Measurements from ENCODE around the gene THSD7B. TPM values are rescaled to one million over a fixed set of nuclear protein-coding genes. Genes with fewer than 3 reads are reported as not detected.

Gene THSD7B
- total and polyA plus RNA-seq, 7 donors = 0.03 to 0.67 (median 0.13) TPM; not detected in 1

DNA sequence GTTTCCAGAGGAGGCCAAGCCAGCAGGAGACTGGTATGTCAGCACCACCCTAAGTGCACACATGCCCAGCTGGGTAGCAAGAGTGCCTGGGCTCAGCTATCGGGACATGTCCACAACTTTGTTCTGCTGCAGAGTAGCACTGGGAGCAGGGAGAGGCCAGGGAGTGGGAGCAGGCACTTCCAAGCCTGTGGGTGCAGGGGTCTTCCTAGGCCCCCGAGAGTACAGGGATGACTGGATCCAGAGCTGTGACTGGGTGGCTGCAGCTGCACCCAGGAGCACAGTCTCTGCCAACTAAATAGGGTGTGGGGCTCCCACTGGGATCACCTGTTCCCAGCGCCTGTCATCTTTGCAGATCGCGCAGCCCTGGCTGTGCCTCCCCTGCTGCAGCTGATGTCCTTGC, 943.0 kb downstream of the THSD7B start:
- Histone ChIP-seq H3K27ac (no peak overlapping the region), H3K27me3 (ENCODE audit: insufficient read depth in 3 of 3, low read length in 2 of 3) (no peaks in the 10 kb centered on the region), H3K4me3 (no peak overlapping the region), H3K36me3 (ENCODE audit: insufficient read depth in 1 of 2, low read depth in 1 of 2) (no peaks in the 10 kb centered on the region), H3K9me3 (peaks cover 10% of the 10 kb centered on the region), H3K4me1 (no peaks in the 10 kb centered on the region)
- ATAC-seq = no peak
- WGBS, 3 donors = 75 to 84% (median 82%) methylated on average over 5 of the region's 5 CpGs
- DNase-seq = no peak
- no peak for TF ChIP-seq CTCF (IDR thresholded peaks at IDR 0.05)
- intact Hi-C loops (cut with DNase I) = no loop called here

DNA sequence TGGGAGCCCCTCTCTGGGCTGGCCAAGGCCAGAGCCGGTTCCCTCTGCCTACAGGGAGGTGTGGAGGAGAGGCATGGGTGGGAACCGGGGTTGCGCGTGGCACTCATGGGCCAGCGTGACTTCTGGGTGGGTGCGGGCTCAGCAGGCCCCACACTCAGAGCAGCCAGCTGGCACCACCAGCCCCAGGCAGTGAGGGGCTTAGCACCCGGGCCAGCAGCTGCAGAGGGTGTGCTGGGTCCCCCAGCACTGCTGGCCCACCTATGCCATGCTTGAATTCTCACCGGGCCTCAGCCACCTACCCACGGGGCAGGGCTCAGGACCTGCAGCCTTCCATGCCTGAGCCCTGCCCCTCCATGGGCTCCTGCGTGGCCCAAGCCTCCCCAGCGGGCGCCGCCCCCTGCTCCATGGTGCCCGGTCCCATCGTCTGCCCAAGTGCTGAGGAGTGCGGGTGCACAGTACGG, 950.4 kb downstream of the THSD7B start:
- TF ChIP-seq CTCF (IDR thresholded peaks at IDR 0.05) = no peak
- ATAC-seq (no peak), DNase-seq (no peak)
- H3K36me3 ChIP-seq (ENCODE audit: insufficient read depth in 1 of 2, low read depth in 1 of 2) = no peaks in the 10 kb centered on the region
- 79 to 95% (median 94%) methylated on average over 14 to 17 of the region's 17 CpGs for WGBS, 3 donors
- intact Hi-C loops (cut with DNase I) = no loop called here
- H3K27me3 ChIP-seq (ENCODE audit: insufficient read depth in 3 of 3, low read length in 2 of 3) = no peaks in the 10 kb centered on the region
- H3K27ac ChIP-seq = no peak overlapping the region
- H3K4me1 ChIP-seq = no peaks in the 10 kb centered on the region
- H3K9me3 ChIP-seq = peaks cover 9% of the 10 kb centered on the region
- H3K4me3 ChIP-seq = no peak overlapping the region

DNA sequence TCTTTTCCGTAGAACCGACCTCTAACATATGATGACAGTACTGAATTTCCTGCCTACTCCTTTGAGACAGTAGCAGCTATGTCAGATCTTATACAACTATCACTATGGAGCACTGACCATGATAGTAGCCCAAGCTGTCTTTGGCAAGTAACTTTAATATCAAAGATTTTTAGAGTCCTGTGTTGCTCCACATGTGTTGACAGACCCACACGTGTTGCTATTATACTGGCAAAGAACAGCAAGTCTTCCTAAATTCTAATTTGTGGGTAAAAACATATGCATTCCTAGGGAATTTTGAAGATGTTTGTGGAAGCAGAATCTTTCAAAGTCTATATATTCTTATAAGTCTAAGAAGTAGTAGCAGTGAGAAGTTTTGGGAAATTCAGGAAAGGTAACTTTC, 953.4 kb downstream of the THSD7B start:
- 82 to 93% (median 88%) methylated on average over 3 of the region's 3 CpGs for WGBS, 3 donors
- Histone ChIP-seq H3K4me1 (no peaks in the 10 kb centered on the region), H3K27ac (no peak overlapping the region), H3K9me3 (peaks cover 4% of the 10 kb centered on the region), H3K36me3 (ENCODE audit: insufficient read depth in 1 of 2, low read depth in 1 of 2) (no peaks in the 10 kb centered on the region), H3K27me3 (ENCODE audit: insufficient read depth in 3 of 3, low read length in 2 of 3) (no peaks in the 10 kb centered on the region), H3K4me3 (no peak overlapping the region)
- DNase-seq = no peak
- no peak for ATAC-seq
- no peak for TF ChIP-seq CTCF (IDR thresholded peaks at IDR 0.05)
- intact Hi-C loops (cut with DNase I) = no loop called here

DNA sequence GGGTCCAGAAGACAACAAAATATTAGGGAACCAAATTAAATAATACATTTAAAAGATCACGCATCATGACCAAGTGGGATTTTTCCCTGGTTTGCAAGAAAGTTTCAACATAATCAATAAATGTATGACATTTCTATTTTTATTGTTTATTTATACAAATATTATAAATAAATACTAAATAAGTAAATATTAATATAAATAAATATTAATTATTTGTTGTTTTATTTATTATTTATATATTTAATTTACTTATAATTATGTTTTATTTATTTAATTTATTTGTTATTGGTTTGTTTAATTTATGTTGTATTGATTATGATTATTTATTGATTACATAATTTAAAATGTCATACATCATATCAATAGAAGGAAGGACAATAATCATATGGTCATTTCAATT, 956.4 kb downstream of the THSD7B start:
- whole genome bisulfite sequencing, 3 donors = 97 to 100% (median 100%) methylated on average over 1 of the region's 1 CpG
- Histone ChIP-seq H3K27me3 (ENCODE audit: insufficient read depth in 3 of 3, low read length in 2 of 3) (no peaks in the 10 kb centered on the region), H3K27ac (no peak overlapping the region), H3K4me1 (no peaks in the 10 kb centered on the region), H3K9me3 (peaks cover 4% of the 10 kb centered on the region), H3K36me3 (ENCODE audit: insufficient read depth in 1 of 2, low read depth in 1 of 2) (no peaks in the 10 kb centered on the region), H3K4me3 (no peak overlapping the region)
- intact Hi-C loops (cut with DNase I) = no loop called here
- ATAC-seq (no peak), DNase-seq (no peak)
- no peak for TF ChIP-seq CTCF (IDR thresholded peaks at IDR 0.05)

GRCh38 chr2:137724912-137725311, 959.6 kb downstream of the THSD7B start:
- 67 to 78% (median 69%) methylated on average over 2 of the region's 2 CpGs for WGBS, 3 donors
- no peak overlapping the region for H3K27ac ChIP-seq
- peaks cover 4% of the 10 kb centered on the region for H3K9me3 ChIP-seq
- intact Hi-C loops (cut with DNase I) = no loop called here
- H3K36me3 ChIP-seq (ENCODE audit: insufficient read depth in 1 of 2, low read depth in 1 of 2) = no peaks in the 10 kb centered on the region
- no peaks in the 10 kb centered on the region for H3K4me1 ChIP-seq
- no peak for TF ChIP-seq CTCF (IDR thresholded peaks at IDR 0.05)
- no peak for DNase-seq
- H3K4me3 ChIP-seq = no peak overlapping the region
- ATAC-seq = no peak
- no peaks in the 10 kb centered on the region for H3K27me3 ChIP-seq (ENCODE audit: insufficient read depth in 3 of 3, low read length in 2 of 3)
